HK-2 (cell line): ENCODE data around the gene KCNAB2.

Experiments
- DNase-seq: peaks from one replicate; pipeline ENCODE4 v3.0.0-alpha.2; 2018; ENCODE audit not compliant: unreplicated experiment

Gene KCNAB2

GRCh38 chr1:6108476-6108875 is 62.8 kb downstream of the KCNAB2 start:
- no peak for DNase-seq

- DNase-seq: peak; percentile 53
Measured at GRCh38 chr1:6108937-6109614, 63.4 kb downstream of the KCNAB2 start.

- DNase-seq: no peak
Measured at GRCh38 chr1:6109688-6110087, 64.0 kb downstream of the KCNAB2 start.

GRCh38 chr1:6110326-6110725 is 64.6 kb downstream of the KCNAB2 start:
- DNase-seq: no peak

GRCh38 chr1:6111571-6111970 is 65.9 kb downstream of the KCNAB2 start:
- DNase-seq: no peak

- no peak for DNase-seq
Measured at GRCh38 chr1:6111991-6112689, 66.5 kb downstream of the KCNAB2 start.

GRCh38 chr1:6112690-6113005 is 67.0 kb downstream of the KCNAB2 start:
- no peak for DNase-seq

- DNase-seq: no peak
Measured at GRCh38 chr1:6113116-6113515, 67.4 kb downstream of the KCNAB2 start.

GRCh38 chr1:6113745-6114144 is 68.1 kb downstream of the KCNAB2 start:
- DNase-seq: no peak

- DNase-seq: no peak
Measured at GRCh38 chr1:6116137-6116536, 70.4 kb downstream of the KCNAB2 start.

- no peak for DNase-seq
Measured at GRCh38 chr1:6117064-6117463, 71.4 kb downstream of the KCNAB2 start.

GRCh38 chr1:6117624-6118023 is 71.9 kb downstream of the KCNAB2 start:
- DNase-seq: no peak

GRCh38 chr1:6118415-6118814 is 72.7 kb downstream of the KCNAB2 start:
- DNase-seq: no peak

- no peak for DNase-seq
Measured at GRCh38 chr1:6121021-6121421, 75.3 kb downstream of the KCNAB2 start.

GRCh38 chr1:6121651-6122370 is 76.1 kb downstream of the KCNAB2 start:
- no peak for DNase-seq

- DNase-seq: no peak
Measured at GRCh38 chr1:6123083-6123482, 77.4 kb downstream of the KCNAB2 start.

- no peak for DNase-seq
Measured at GRCh38 chr1:6123816-6124215, 78.1 kb downstream of the KCNAB2 start.

- no peak for DNase-seq
Measured at GRCh38 chr1:6124341-6124740, 78.7 kb downstream of the KCNAB2 start.

GRCh38 chr1:6124746-6125365 is 79.2 kb downstream of the KCNAB2 start:
- no peak for DNase-seq

GRCh38 chr1:6125366-6125765 is 79.7 kb downstream of the KCNAB2 start:
- DNase-seq: no peak

- no peak for DNase-seq
Measured at GRCh38 chr1:6126028-6126427, 80.3 kb downstream of the KCNAB2 start.

- no peak for DNase-seq
Measured at GRCh38 chr1:6126521-6127067, 80.9 kb downstream of the KCNAB2 start.
